Measurements from ENCODE around the gene PALMD.

The PALMD gene

DNA sequence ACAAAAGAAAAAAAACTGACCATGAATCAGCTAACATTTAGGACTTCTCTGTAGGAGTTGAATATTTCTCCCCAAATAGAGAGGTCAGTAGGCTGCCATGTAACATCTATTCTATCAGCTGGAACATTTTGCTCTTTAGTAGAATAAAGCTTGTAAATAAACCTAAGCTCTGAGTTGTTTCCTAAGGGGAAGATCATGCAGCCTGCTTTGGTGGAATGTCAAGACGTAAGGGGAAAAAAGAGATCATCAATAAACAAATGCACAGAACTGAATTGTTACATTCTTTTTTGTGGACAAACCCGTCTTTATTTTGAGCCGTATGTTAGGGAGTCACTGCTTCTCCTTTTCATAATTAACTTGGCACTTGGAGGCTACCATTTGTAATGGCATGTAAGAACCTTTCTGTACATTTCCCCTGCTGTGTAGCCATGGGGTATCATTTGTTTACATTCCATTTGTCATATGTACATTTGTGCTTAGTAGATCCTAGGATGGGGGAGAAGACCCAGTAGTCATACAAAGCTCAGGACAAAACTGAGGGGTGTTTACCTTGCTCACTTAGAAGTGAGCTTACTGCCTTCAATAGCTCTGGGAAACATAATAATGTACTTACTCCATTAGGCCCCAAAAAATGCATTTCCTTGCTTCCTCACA is 10.8 kb upstream of the PALMD start:
- no peak for DNase-seq (ENCODE audit: low read depth in 2 of 2, low spot score in 1 of 2)

DNA sequence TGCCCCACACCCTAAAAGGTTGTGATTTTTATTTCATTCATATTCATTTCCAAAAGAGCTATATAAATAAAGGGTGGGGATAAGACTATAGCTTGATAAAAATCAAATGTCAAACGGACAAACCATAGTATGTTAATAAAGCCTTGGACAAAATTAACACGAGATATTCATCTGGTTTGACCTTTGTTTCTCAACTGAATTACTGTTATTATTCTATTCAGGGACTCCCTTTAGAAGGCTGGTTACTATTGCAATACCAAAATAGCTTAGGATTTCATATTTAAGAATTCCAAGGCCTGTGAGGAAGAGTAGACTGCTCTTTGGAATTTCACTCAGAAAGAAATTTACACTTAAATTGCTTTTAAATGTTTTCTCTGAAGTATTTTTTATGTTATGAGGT is 10.2 kb upstream of the PALMD start:
- DNase-seq (ENCODE audit: low read depth in 2 of 2, low spot score in 1 of 2): no peak

DNA sequence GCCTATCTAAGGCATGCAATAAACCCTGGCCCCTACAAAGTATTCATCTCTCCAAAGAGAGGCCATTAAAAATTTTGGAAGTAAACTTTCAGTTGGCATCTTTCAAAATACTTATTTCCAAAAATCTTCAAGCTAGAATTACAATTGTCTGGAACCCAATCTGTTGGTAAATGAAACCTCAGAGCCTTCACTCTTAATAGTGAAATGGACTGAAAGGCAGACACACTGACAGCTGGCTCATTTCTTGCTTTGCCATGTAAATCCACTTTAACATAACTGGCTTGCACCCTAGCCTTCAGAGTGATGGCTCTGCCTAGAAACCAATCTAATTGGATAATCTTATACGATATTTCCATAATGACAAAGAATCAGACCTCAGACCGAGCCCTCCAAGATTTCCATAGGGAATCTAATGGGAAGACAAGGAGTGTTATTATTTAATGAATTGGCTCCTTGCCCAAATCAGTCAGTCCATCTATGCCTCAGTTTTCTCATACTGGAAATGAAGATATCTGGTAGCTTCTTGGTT is 9.2 kb upstream of the PALMD start:
- DNase-seq (ENCODE audit: low read depth in 2 of 2, low spot score in 1 of 2): no peak

DNA sequence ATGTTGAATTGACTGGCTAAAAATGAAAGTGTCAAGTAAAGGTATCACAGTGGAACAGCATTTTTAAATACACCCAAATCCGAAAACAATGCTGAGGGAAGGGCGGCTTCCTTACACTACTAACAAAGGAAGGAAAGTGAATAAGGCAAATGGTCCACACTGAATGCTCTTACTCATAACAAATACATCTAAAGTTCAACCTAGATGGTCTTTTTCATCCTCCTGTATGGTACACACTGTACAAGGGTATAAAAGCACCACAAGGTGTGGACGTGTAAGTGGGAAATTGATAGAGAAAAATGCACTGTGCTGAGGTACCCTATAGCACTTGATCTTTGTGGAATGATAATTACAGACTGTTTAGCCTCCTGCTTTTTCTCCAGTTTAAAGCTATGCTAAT is 7.1 kb upstream of the PALMD start:
- no peak for DNase-seq (ENCODE audit: low read depth in 2 of 2, low spot score in 1 of 2)

DNA sequence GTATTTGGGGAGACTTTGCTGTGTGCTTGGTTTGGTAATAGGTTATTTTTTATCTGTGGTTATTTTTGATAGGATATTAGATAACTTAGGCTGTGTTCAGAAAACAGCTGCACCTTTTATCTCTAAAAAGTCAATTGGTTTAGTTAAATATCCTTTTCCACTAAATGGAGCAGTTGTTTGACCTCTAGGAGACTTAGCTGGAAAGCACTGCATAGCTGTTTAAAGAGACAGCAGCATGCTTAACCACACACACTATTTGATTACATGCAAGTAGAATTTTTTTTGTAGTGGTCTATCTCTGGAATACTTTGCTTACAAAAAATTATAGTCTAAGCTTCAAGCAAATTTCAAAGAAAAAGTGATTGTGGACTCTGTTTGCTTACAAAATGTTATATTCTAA is 6.5 kb upstream of the PALMD start:
- DNase-seq (ENCODE audit: low read depth in 2 of 2, low spot score in 1 of 2): no peak

DNA sequence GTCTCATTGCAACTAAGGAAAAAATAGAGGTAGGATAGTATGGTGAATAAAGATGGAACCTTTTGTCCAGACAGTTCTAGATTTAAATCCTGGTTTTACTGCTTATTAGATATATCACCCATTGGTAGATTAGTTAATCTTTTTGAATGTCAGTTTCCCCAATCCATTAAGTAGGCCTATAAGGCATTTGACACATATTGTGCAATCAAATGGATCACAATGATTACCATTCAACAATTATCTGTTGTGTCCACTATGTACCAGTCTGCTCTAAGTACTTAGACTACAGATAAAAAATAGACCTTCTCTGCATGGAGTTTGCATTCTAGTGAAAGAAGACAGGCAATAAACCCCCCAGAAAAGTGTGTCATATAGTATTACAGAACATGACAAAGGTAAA is 6.0 kb upstream of the PALMD start:
- DNase-seq (ENCODE audit: low read depth in 2 of 2, low spot score in 1 of 2): no peak

DNA sequence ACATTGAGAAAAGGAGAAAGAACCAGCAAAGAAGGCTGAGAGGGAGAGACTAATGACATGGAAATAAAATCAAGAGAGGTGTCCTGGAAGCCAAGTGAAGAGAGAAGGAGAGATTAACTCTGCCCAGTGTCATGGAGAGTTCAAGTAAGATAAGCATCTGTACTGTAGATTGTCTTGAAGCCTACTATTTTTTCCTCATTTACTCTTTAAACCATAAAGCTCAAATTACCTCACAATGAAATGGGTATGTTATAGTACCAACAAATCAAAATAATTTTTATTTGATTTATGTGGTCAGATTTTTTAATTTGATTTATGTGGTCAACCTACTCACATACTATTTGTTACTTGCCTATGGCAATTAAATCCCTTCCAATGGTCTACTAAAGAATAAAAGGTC is 5.2 kb upstream of the PALMD start:
- DNase-seq (ENCODE audit: low read depth in 2 of 2, low spot score in 1 of 2): no peak

DNA sequence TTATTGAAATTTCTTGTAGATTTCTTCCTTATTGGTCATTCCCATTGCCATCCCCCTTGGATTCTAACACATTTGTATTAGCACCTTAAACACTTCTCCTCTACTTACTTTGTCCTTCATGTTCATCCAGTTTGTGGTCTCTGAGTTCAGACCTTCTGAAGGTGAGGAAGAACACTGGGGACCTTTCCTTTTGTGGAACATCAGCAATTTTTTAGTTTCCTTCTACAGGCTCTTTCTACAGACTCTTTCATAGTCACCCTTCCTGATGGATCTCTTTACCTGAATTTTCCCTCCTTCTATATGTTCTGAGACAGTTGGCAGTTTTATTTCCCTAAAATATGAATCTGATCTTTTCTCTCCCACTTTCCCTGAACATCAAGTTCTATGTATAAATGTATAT is 4.4 kb upstream of the PALMD start:
- no peak for DNase-seq (ENCODE audit: low read depth in 2 of 2, low spot score in 1 of 2)

DNA sequence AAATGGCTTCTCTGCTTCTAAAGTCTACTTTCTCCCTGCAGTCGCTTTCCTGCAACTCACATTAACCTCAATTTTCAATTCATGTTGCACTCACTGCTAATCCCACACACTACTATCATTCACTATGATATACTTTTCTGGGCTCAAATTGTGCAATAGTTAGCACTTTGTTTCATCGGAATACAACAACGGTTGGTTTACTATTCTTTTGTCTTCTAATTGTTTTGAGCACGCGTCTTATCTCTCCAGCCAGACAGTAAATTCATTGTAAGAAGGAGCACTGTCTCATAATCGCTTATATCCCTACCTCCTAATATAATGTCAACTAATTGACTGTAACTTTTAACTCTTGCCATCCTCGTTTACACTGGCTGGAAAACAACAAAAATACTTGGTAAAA is 3.9 kb upstream of the PALMD start:
- no peak for DNase-seq (ENCODE audit: low read depth in 2 of 2, low spot score in 1 of 2)

DNA sequence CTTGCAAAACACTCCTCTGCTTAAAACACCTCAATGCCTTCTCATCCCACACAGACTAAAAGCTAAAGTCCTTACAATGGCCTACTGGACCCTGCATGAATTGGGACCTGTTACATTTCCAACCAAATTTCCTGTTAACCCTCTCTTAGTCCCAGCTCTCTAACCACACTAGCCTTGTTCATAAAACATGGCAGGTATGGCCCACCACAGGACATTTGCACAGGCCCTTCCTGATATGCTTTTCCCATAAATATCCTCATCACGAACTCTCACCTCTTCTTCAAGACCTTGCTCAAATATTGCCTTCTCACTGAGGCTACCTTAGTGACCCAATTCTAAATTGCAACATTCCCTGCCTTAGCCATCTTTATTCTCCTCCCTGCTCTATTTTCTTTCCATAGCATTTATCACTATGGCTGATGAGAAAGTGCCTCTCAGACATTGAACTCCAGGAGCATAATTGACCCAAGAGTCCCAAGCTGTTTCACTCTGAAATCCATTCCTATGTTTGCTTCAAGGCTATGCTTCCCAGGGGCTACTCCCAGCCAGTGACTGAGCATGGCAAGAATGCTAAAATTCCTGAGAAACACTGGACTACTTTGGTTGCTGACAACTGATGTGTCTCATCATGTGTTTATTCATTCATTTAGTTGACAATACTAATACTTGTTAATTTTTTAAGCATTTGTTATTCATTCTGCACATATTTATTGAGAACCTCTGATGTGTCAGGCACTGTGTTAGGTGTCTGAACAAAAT is 2.7 kb upstream of the PALMD start:
- DNase-seq (ENCODE audit: low read depth in 2 of 2, low spot score in 1 of 2): no peak

DNA sequence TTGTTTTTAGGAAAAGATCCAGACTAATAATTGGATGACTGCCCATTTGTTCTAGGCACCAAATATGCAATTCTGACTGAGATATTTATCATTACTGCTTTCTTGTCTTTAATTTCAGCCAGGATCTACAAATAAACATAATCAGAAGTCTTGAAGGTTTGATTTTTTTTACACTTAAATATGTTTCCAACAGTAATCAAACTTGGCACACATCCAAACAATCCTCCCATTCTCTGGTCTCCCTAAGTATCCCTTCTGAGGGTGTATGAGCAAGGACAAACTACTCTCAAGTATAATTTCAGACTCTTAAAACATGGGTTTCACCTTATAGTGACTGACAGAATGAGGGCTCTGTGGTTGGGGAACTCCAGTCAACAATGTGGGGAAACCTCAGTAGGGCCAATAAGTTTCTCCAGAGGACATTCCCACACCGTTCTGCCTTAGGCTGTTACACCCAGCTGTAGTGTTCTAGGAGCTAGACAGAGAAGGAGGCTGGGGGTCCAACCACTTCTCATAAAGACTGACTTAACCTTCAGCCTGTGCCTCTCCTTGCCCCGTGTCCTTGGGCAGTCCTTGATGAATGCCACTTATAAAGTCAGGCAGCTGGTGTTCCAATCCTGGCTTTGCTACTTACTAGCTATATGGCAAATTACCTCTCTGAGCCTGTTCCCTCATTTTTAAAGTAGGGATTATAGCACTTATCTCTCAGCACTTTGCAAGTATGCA is 1.5 kb upstream of the PALMD start:
- DNase-seq (ENCODE audit: low read depth in 2 of 2, low spot score in 1 of 2): no peak

DNA sequence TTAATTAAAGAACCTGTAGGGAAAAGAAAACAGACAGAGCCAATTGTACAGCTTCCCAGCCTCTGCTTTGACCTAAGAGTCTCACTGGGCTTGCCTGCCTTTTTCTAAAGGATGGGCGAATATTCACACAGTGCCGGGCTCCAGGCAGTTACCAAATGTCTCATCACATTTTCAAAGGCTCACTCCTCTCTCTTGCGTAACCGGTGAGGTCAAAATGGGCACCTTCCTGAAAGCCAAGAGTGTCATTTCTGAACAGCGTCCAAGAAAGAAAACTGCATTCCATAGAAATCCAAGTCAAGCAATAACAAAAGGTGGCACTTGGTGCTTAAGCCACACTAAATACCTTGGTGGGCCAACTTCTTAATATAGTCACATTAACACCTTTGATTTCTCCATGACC is 710 bp upstream of the PALMD start:
- no peak for DNase-seq (ENCODE audit: low read depth in 2 of 2, low spot score in 1 of 2)

DNA sequence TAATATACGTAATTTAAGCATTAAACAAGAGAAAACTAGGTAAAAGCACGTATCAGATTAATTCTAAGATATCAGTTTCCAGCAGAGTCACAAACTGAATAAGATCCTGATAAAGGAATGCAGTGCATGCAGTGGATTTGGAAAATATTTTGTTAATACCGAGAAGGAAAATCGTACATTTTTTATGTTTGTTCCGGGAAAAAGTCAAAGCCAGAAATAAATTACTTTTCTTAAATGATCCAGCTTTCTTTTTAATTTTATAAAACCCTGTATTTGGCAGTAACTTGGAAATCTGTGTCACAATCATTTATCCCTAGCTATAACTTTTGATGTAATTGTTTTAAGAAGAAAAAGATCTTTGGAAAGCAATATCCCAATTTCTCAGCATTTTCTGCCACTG is 955 bp downstream of the PALMD start:
- DNase-seq (ENCODE audit: low read depth in 2 of 2, low spot score in 1 of 2): no peak

DNA sequence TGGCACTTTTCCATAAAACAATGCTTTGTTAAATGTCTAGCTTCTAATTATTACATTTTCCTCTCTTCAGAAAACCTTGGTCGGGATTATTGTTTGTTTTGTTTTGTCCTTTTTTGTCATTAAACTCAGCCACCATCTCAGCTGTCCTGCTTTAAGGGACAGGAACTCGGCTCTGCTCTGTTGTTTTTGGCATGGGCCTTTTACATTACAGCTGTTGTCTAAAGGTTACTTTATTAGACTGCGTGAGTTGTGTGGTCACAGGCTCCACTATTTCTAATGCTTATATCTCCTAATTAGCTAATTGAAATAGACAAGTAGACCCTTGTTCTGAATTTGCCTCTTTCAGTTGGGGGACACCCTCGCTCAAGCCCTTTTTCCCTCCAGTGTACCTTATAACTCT is 1.6 kb downstream of the PALMD start:
- no peak for DNase-seq (ENCODE audit: low read depth in 2 of 2, low spot score in 1 of 2)

DNA sequence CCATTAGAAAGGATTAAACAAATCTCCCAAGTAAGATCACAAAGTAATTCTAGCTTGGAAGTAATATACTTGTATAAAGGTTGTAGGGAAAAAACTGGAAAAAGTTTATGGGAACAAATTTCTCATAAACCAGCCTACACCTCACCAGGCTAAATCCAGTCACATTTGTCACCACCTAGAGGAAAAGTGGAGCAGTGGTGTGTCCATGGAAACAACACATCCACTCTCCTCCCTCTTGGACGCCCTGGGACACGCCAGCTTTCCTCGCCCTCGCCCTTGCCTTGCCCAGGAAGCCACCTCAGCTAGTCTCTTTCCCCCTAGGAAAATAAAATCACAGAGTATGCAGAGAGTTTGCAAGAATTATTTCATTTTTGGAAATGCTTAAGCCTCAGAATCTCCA is 2.2 kb downstream of the PALMD start:
- no peak for DNase-seq (ENCODE audit: low read depth in 2 of 2, low spot score in 1 of 2)

DNA sequence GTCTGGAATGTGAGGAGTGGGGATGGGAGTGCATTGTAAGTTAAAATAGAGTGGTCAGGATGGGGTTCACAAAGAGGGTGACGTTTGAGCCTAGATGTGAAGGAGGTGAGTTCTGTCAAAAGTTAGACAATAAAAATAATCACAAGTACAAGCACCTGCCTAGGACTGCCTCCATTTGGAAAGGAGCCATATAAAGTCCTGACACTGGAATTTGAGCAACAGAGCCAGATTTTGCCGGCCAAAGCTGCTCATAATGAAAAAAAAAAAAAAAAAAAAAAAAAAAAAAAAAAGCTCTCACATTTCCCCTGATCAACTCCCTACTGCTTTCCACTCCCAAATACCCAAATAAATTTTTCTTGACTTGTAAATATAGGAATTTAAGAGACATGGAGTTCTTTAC is 4.1 kb downstream of the PALMD start:
- no peak for DNase-seq (ENCODE audit: low read depth in 2 of 2, low spot score in 1 of 2)

DNA sequence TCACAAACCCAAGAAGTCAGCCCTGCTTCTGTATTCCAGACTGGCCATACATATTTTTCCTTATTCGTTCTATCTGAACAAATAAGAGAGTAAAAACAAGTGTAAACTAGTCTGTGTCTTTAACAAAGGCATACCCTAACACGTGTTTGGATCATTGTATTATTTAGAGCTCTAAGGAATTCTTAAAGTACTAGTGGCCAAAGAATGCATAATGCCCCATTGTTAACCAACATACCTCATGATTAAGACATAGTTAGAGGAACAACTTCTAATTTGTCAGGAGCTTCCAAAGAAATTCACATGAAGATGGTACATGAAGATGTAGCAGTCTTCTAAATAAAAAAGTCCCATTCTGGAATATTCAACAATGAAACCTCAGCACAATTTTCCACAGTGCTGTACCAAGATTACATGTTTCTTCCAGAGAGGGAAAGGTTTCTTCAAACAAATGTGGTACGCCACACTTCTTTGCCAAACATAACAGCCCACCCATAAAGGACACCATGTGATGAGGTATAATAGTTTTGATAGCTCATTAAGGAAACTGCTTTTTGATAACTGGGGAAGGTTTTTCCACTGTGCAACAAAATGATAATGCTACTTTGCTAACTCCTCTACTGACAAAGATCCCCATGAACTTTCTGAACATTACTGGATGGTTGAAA is 5.0 kb downstream of the PALMD start:
- no peak for DNase-seq (ENCODE audit: low read depth in 2 of 2, low spot score in 1 of 2)

DNA sequence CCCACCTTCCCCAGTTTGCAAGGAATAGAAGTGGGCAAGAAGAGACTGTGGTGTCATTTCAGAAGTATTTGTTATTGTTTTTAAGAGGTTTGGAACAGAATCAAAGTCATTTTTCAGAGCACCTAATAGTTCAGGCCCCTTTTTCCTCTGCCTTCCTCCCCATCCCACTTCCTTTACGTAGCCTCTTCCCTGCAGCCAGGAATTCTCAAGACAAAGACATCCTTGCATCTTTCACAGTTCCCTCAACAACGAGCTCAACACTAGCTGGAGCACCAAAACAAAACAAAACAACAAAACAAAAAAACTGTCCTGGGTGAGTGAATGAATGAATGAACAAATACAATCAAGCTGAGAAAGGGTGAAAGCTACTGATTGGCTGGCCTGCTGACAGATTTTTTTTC is 7.0 kb downstream of the PALMD start:
- no peak for DNase-seq (ENCODE audit: low read depth in 2 of 2, low spot score in 1 of 2)

DNA sequence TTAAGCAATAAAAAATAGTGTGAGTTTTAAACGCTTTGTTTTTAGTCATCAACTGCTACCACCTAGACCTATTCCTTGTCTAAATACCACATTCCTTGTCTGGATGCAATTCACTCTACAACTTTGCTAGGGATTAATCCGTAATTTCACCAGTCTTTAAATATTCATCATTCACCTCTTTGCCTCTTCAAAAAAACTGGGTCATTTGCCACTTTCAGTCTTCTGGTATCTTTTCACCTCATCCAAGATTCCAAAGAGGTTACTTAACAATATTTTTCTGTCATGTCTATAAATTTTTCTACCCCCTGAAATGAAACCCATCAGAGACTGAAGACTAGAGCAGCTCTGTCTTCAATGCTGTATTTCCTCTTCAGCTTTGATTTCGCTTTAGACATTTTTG is 9.5 kb downstream of the PALMD start:
- no peak for DNase-seq (ENCODE audit: low read depth in 2 of 2, low spot score in 1 of 2)

DNA sequence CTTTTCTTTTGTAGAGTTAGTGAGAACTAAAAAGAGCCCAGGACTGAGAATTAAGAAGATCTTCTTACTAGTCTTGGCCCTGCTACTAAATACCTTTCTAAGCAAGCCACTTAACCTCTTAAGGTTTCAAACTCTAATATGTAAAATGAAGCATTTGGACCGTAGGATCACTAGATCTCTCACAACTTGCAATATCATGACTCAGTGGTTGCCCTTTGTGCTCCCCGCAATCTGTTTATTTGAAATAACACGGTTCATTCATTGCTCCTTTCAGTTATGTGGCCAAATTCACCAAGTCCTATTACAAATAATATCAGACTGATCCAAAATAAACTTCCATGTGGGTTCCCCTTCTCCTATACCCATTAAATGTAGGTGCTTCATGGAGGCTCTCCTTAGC is 10.8 kb downstream of the PALMD start:
- no peak for DNase-seq (ENCODE audit: low read depth in 2 of 2, low spot score in 1 of 2)

DNA sequence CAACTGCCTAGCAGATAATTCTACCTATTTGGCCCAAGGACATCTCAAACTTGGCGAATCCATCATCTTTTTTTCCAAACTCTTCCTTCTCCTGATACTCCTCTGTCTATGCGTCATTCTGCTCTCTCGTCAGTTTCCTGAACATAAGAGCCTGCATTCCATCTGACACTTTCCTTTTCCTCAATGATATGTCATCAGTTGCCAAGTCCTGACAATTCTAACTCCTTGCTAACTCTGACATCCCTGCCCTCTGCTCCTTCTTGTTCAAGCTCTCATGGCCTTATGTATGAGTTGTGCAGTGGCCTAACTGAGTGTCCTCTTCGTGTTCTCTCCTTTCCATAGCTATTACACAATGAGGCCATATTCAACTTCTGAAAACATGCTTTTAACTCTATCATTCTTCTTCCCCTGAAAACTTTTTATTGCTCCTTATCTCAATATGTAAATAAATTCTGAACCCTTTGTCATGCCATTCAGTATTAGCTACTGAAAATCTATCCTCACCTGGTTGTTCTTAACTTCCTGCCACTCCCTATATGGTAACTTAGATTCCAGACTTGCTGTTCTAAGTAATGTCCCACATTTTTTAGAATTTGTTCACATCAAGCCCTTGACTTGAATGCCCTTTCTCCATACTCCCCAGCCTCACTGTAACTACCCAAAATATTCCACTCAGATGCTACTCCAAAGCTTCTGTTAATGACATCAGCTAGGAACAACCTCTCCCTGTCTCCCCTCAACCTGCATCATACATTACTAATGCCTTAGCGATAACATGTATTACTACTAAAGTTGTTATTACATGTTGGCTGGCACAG is 11.5 kb downstream of the PALMD start:
- DNase-seq (ENCODE audit: low read depth in 2 of 2, low spot score in 1 of 2): no peak
